HG02610 (cell line): Measurements from ENCODE around the gene ADCY7.

Source experiments
- ATAC-seq: cut with Tn5 transposase; IDR thresholded peaks from one replicate; pipeline ENCODE4 v1.9.1; 2021; ENCODE audit warnings: mild to moderate bottlenecking, moderate library complexity; ENCODE audit not compliant: unreplicated experiment

ADCY7 gene

DNA sequence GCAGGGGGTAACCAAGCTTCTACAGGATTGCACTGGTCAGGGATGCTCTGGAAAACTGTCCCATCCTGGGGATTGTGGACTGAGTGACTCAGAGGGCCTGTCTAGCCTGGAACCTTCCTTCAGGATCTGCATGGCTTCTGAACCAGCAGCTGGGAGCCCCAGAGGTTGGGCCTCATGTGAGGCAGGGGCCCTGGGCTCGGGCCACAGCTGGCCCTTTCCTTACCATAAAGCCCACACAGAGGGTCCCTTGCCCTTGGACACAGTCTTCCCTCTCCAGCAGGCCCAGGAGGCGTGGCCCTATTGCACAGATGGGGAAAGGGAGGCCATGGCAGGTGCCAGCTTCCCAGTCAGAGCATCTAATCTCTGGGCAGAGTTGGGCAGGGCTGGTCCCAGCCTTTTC, 30.5 kb downstream of the ADCY7 start:
- no peak for ATAC-seq

DNA sequence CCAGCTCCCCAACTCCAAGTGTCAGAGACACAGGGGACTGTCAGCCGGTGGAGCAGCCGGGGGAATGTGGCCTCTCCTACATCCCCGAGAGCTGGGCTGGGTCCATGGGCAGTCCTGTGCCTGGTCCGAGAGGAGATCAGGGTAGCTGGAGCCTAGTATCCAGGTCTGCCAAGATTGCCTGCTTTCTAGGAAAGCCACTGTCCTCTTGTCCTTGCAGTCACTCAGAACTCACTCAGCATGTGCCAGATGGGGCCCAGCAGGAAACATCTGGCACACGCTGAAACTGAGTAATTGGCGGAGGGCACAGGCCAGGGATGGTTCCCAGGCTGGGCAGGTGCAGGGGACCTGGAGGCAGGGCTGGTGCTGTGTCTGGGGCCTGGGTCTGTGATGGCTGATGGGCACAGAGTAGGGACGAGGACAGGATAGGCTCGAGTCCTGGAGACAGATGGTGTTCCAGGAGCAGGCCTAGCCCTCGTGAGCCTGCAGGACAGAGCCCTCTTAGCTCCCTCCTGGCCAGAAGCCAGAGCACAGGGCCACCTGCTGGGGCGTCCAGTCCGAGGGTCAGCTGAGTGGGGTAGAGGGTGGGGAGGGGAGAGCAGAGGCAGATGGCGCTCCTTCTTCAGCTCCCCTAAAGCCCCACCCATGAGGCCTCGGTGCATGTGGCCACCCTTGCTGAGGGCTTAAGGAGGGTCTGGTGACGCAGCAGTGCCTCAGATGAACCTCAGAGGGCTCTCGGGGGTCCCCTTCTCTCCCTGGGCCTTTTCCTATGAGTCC, 31.1 kb downstream of the ADCY7 start:
- ATAC-seq: no peak

DNA sequence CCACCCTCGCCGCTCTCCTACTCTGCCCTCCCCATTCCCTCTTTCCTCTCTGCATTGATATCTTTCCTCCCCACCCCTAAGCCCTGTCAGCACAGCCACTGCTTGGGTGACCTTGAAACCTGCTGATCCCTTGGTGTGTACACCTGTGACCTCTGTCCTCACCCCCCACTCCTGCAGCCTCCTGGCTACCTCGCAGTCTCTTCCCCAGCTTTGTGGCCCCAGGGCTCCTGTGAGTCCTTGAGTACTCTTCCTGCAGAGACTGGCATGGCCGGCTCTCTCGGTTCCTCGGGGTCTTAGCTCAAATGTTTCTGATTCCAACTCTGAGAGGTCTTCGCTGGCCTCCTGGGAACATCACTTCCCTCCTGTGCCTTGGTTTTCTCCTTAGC, 31.7 kb downstream of the ADCY7 start:
- no peak for ATAC-seq

DNA sequence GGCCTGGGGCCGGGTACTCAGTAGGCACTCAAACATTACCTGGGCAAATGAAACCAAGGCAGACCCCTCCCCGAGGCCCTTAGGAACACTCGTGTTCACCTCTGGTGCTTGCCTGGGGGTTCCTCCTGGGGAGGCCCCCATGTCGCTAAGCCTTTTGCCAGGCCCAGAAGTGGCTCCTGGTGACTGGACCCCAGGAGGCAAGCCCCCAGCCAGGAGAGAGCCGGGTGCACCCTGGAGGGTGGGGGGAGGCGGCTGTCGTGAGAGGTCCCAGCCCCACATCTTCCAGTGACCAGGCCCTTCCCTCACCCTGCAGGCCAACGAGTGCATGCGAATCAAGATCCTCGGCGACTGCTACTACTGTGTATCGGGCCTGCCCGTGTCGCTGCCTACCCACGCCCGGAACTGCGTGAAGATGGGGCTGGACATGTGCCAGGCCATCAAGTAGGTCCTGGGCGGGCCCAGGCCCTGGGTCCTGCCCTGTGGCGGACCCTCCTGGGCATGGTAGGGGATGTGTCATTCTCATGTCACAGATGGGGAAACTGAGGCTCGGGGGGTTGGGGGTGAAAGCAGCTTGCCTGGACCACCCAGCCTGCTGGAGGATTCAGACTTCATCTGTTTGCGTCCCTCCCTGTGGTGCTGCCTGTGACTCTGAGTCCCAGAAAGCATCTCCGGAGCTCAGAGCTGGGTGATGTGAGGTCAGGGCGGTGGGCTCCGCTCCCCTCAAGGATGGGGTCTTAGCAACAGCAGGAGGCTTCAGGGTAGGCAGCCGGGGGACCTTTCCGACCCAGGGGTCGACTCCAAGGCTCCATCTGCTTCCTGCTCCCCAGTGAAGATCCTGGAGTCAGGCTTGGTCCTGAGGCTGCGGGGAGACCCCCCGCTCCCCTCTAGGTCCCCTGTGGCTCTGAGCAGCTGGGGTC, 32.5 kb downstream of the ADCY7 start:
- ATAC-seq: no peak

- ATAC-seq: no peak
These were observed 33.3 kb downstream of the ADCY7 start for GRCh38 chr16:50299508-50300105.

GRCh38 chr16:50300942-50301625, 34.7 kb downstream of the ADCY7 start:
- no peak for ATAC-seq

DNA sequence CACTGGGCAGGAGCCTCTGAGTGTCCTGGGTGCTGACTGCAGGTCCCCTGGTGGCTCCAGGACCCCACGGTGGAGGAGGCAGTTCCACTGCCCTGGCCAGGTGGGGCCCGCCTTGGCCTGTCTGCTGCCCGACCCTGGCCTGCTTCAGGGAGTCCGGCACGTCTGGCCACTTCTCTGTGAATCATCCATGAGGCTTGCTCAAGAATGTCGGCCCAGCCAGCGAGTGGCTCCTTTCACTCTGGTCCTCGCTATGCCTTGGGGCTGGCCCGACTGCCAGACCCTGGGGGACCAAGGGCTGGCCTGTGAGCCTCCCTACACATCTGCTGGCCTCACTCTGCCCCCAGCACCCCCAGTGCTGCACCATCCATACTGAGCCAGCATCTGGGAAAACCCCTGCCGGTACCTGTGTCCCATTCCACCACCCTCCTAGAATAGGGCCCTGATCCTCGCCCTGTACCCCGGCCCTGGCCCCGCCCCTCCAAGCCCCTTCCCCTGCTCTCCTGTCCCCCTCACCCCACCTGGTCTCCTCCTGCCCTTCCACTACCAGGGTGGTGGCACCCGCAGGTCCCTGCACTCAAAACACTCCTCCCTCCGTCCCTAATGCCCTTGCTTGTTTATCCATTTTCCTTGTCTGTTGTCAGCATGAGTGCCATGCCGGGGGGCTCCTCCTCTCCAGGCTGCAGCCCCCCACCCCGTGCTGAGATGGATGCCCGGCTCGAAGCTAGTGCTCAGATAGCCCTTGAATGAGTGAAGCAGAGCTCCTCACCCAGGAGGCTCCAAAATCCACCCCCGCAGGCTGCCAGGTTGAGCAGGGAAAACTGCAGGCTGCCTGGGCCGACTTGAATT, 35.5 kb downstream of the ADCY7 start:
- ATAC-seq: no peak

GRCh38 chr16:50302472-50303005, 36.2 kb downstream of the ADCY7 start:
- no peak for ATAC-seq

GRCh38 chr16:50303041-50303604, 36.8 kb downstream of the ADCY7 start:
- no peak for ATAC-seq

- no peak for ATAC-seq
These were observed 37.5 kb downstream of the ADCY7 start for GRCh38 chr16:50303605-50304466.

GRCh38 chr16:50304467-50305440, 38.4 kb downstream of the ADCY7 start:
- no peak for ATAC-seq

- no peak for ATAC-seq
These were observed 39.2 kb downstream of the ADCY7 start for GRCh38 chr16:50305441-50306061.

GRCh38 chr16:50306287-50306686, 39.9 kb downstream of the ADCY7 start:
- ATAC-seq: no peak

DNA sequence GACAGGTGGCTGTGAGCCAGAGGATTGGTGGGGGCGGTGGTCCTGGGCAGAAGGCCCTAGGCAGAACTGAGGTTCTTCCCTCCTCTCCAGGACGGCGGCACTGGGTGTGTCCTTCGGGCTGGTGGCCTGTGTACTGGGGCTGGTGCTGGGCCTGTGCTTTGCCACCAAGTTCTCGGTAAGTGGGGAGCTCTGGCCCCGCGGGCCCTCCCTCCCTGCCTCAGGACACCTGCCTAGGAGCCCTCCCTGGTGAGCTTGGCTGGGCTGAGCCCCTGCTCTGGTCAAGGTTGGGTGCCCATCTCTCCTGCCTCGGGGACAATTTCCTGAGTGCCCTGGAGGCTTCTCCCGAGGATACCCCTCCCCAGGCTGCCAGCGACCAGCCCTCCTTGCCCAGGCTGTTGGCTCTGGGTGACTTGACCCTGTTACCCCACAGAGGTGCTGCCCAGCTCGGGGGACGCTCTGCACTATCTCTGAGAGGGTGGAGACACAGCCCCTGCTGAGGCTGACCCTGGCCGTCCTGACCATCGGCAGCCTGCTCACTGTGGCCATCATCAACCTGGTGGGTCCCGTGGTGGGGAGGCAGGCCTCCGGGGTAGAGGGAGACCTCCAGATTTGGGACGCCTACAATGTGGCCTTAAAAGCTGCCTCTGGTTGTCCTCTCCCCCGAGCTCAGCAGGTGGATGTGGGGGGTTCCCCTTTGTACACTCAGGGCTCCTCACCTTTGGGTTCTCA, 42.0 kb downstream of the ADCY7 start:
- no peak for ATAC-seq

DNA sequence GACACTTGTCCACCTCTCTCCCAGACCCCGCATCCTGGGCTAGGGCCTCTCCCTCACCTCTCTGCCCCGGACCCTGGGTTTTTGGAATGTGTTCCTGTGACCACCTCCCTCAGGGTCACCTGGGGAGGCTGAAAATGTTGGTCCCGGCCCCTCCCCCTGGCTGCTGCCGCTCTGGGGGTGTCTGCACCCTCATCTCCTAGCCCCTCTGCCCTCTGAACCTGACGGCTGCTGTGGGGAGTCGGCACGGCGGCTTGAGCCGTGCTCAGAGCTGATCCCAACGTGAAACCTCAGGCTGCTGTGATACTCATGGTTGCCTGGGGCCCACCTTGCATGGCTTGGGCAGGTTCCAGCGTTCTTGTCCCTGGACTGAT, 42.8 kb downstream of the ADCY7 start:
- no peak for ATAC-seq

- ATAC-seq: no peak
These were observed 43.4 kb downstream of the ADCY7 start for GRCh38 chr16:50309527-50310307.
